Esophagus squamous epithelium (tissue), 4 donors: ENCODE measurements around the gene LYRM1.

Experiments
- POLR2A ChIP-seq, 4 donors: fragments of 450-650 bp; IDR thresholded peaks; one replicate each; pipeline ENCODE4 v1.6.1; 2017; ENCODE audit warnings: antibody characterized with exemption in 4 of 4, mild to moderate bottlenecking in 4 of 4, moderate library complexity in 3 of 4
- TF ChIP-seq, protein P1 (sequence below), 6 experiments: fragments of 450-650 bp in 4 of 6; fragments of 200-600 bp in 2 of 6; sonication (generic) in 2 of 6; IDR thresholded peaks; one replicate each; pipeline ENCODE4 v1.5.1; 2016 to 2019; ENCODE audit warnings: antibody characterized with exemption in 6 of 6, mild to moderate bottlenecking in 4 of 6, moderate library complexity in 4 of 6

DNA sequence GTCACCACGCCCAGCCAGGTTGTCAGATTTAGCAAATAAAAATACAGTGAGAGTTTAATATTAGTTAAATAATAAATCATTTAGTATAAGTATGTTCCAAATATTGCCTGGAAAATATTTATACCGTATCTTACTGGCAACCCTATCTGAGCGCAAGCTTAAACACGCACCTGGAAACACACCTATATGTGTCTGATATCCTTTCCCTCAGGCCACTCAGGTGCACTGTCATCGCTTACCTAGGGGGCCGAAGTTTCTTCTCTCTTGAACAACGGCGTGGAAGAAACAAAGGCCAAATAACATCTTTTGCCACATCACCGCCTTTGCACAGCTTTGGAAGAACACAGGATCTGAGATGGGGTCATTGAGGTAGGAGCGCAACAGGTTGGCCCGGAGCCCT is 54.0 kb downstream of the LYRM1 start:
- TF ChIP-seq, protein P1, sequence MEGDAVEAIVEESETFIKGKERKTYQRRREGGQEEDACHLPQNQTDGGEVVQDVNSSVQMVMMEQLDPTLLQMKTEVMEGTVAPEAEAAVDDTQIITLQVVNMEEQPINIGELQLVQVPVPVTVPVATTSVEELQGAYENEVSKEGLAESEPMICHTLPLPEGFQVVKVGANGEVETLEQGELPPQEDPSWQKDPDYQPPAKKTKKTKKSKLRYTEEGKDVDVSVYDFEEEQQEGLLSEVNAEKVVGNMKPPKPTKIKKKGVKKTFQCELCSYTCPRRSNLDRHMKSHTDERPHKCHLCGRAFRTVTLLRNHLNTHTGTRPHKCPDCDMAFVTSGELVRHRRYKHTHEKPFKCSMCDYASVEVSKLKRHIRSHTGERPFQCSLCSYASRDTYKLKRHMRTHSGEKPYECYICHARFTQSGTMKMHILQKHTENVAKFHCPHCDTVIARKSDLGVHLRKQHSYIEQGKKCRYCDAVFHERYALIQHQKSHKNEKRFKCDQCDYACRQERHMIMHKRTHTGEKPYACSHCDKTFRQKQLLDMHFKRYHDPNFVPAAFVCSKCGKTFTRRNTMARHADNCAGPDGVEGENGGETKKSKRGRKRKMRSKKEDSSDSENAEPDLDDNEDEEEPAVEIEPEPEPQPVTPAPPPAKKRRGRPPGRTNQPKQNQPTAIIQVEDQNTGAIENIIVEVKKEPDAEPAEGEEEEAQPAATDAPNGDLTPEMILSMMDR (IDR thresholded peaks at IDR 0.05) = no peak
- TF ChIP-seq POLR2A (IDR thresholded peaks at IDR 0.05) = no peak
